Spleen (tissue), 7 donors: Measurements from ENCODE around the gene MRPL23.

ENCODE experiments used
- POLR2A ChIP-seq, 3 donors: fragments of 450-650 bp; IDR thresholded peaks; one replicate each; pipeline ENCODE4 v1.5.1; 2017; ENCODE audit warnings: antibody characterized with exemption in 3 of 3, mild to moderate bottlenecking in 1 of 3
- TF ChIP-seq, protein P1 (sequence below), 11 experiments: fragments of 200-600 bp in 7 of 11; fragments of 450-650 bp in 4 of 11; sonication (generic) in 4 of 11; IDR thresholded peaks in 8 of 11; conservative IDR thresholded peaks in 3 of 11; 1 replicate in 7 of 11; 2 replicates in 4 of 11; pipeline versions ENCODE4 v1.4.0 to v1.8.0; 2016 to 2021; ENCODE audit warnings: antibody characterized with exemption in 11 of 11, inconsistent platforms in 4 of 11, mild to moderate bottlenecking in 1 of 11
- donor health status: DM: no; HTN: no; CAD: no; lungs with moderate emphysema.
- donor health status: DM: no; HTN: no; CAD: no.
- donor health status: DM: no; HTN: no; CAD: no.

DNA sequence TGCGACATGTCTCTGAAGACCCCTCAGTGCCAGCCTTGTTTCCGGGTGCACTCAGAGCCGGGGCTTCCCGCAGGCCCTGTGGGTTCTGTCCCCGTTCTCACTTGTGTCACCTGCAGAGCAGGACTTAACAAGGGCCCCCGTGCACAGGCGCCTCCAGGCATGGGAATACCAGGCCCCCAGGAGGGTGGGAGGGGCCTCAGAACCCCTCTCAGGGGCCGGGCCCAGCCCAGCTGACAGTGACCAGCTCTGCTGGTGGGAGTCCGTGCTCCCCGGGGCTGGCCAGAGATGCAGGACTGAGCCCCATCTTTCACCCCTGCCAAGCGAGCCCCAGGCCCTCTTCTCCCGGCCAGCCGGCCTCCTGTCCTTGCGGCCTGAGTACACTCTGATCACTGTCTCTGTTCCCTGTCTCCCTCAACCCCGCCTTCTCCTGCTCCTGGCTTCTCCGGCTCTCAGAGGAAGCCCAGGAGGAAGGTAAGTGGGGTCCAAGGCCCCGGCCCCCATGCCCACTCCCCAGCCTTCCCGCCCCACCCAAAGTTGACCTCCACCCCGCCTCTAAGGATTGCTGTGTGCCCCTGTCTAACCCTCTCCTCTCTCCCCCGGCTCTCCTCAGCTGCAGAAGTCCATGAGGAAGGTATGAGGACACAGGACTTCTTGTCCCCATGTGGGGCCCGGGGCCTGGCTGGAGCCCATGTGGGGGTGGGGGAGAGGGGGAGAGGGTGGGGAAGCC, 22.3 kb upstream of the MRPL23 start:
- TF ChIP-seq, protein P1, sequence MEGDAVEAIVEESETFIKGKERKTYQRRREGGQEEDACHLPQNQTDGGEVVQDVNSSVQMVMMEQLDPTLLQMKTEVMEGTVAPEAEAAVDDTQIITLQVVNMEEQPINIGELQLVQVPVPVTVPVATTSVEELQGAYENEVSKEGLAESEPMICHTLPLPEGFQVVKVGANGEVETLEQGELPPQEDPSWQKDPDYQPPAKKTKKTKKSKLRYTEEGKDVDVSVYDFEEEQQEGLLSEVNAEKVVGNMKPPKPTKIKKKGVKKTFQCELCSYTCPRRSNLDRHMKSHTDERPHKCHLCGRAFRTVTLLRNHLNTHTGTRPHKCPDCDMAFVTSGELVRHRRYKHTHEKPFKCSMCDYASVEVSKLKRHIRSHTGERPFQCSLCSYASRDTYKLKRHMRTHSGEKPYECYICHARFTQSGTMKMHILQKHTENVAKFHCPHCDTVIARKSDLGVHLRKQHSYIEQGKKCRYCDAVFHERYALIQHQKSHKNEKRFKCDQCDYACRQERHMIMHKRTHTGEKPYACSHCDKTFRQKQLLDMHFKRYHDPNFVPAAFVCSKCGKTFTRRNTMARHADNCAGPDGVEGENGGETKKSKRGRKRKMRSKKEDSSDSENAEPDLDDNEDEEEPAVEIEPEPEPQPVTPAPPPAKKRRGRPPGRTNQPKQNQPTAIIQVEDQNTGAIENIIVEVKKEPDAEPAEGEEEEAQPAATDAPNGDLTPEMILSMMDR (IDR thresholded peaks at IDR 0.05 in 8 of 11, conservative IDR thresholded peaks at IDR 0.05 in 3 of 11) = no peak
- TF ChIP-seq POLR2A (IDR thresholded peaks at IDR 0.05) = no peak
